Common myeloid progenitor, CD34-positive (primary cell): ENCODE results near the gene RASL10A.

Experiments
- CTCF ChIA-PET: fragments of 350-600 bp; sonication (Branson Sonifier 250); formaldehyde crosslinking; loops from one replicate; lab custom pipeline; 2021; ENCODE audit warnings: antibody characterized with exemption; lab: Charles Lee
- POLR2A ChIA-PET: fragments of 350-600 bp; sonication (Branson Sonifier 250); formaldehyde crosslinking; loops from one replicate; lab custom pipeline; 2021; ENCODE audit warnings: antibody characterized with exemption; lab: Charles Lee
- DNase-seq, 3 donors: peaks; one replicate each; pipeline versions ENCODE4 v3.0.0 to v3.0.0-alpha.2; 2013
- H3K27ac ChIP-seq, 2 experiments: 1 replicate in 1 of 2; 2 replicates in 1 of 2; pipeline ENCODE4 v1.7.0; 2013; ENCODE audit warnings: inconsistent platforms in 2 of 2, low read length in 2 of 2, mild to moderate bottlenecking in 2 of 2, low read depth in 1 of 2, moderate library complexity in 1 of 2; ENCODE audit not compliant: severe bottlenecking in 2 of 2, insufficient read depth in 1 of 2, poor library complexity in 1 of 2
- H3K27me3 ChIP-seq, 5 experiments: replicated peaks in 2 of 5; 1 replicate in 3 of 5; 2 replicates in 2 of 5; pipeline versions ENCODE4 v1.6.1 to v1.7.0; 2013; ENCODE audit warnings: low read length in 4 of 5, mild to moderate bottlenecking in 2 of 5, moderate library complexity in 2 of 5, inconsistent platforms in 1 of 5; ENCODE audit not compliant: insufficient read depth in 5 of 5, control insufficient read depth in 4 of 5
- H3K36me3 ChIP-seq, 4 experiments: 1 replicate in 2 of 4; 2 replicates in 2 of 4; pipeline versions ENCODE4 v1.6.1 to v1.7.0; 2013; ENCODE audit warnings: low read length in 3 of 4, control low read depth in 1 of 4, mild to moderate bottlenecking in 1 of 4; ENCODE audit not compliant: control insufficient read depth in 4 of 4, insufficient read depth in 4 of 4
- H3K4me1 ChIP-seq, 4 experiments: 1 replicate in 3 of 4; 2 replicates in 1 of 4; pipeline versions ENCODE4 v1.6.1 to v1.7.1; 2013; ENCODE audit warnings: low read length in 3 of 4, mild to moderate bottlenecking in 3 of 4, control low read depth in 1 of 4, inconsistent platforms in 1 of 4, moderate library complexity in 1 of 4; ENCODE audit not compliant: control insufficient read depth in 4 of 4, insufficient read depth in 4 of 4; ENCODE audit errors: control extremely low read depth in 1 of 4
- H3K4me3 ChIP-seq, 7 experiments: 1 replicate in 4 of 7; 2 replicates in 3 of 7; pipeline versions ENCODE4 v1.5.1 to v1.7.0; 2013; ENCODE audit warnings: mild to moderate bottlenecking in 7 of 7, low read length in 6 of 7, moderate library complexity in 6 of 7, inconsistent platforms in 2 of 7, low read depth in 2 of 7, control low read depth in 1 of 7; ENCODE audit not compliant: insufficient read depth in 4 of 7, control insufficient read depth in 1 of 7; ENCODE audit errors: extremely low read depth in 1 of 7
- H3K9me3 ChIP-seq, 5 experiments: 1 replicate in 4 of 5; 2 replicates in 1 of 5; pipeline versions ENCODE4 v1.6.1 to v1.7.1; 2013; ENCODE audit warnings: low read length in 4 of 5, mild to moderate bottlenecking in 2 of 5, inconsistent platforms in 1 of 5, low read depth in 1 of 5, moderate library complexity in 1 of 5; ENCODE audit not compliant: control insufficient read depth in 4 of 5, insufficient read depth in 2 of 5; ENCODE audit errors: control extremely low read depth in 1 of 5
- WGBS: methylation state at CpG from one replicate; pipeline ENCODE4 v1.1.5; 2013; ENCODE audit not compliant: insufficient coverage; 5-methylcytosine and 5-hydroxymethylcytosine counted together

Gene RASL10A

GRCh38 chr22:29314537-29315285 is 786 bp downstream of the RASL10A start:
- H3K4me3 ChIP-seq, result peak overlapping the region; percentile 23 to 67 (median 55)
- POLR2A ChIA-PET, result interaction anchor here (1.0 kb wide), 1 partner anchor 8 kb away, joined by 3 read pairs; the partner anchor contains the start of gene GAS2L1
- 2% methylated on average over 69 of the region's 69 CpGs for WGBS
- H3K27me3 ChIP-seq, result peaks cover 0 to 57% (median 24%) of the 10 kb centered on the region in 5 experiments
- no peaks in the 10 kb centered on the region for H3K36me3 ChIP-seq
- no peaks in the 10 kb centered on the region for H3K9me3 ChIP-seq
- H3K27ac ChIP-seq, result no peak overlapping the region
- CTCF ChIA-PET, result interaction anchor here (0.8 to 2.5 kb wide), 4 partner anchors 11 to 61 kb away, joined by 3 to 19 read pairs (median 6); no protein-coding TSS in a partner anchor
- DNase-seq, result peak in 1 of 3 donors; percentile 37
- peaks cover 0 to 54% (median 40%) of the 10 kb centered on the region in 4 experiments for H3K4me1 ChIP-seq

- Histone ChIP-seq H3K27me3 (peaks cover 0 to 57% (median 24%) of the 10 kb centered on the region in 5 experiments), H3K27ac (no peak overlapping the region), H3K9me3 (no peaks in the 10 kb centered on the region), H3K4me3 (peak overlapping the region in 1 of 7 experiments; percentile 67), H3K36me3 (no peaks in the 10 kb centered on the region), H3K4me1 (peaks cover 0 to 63% (median 49%) of the 10 kb centered on the region in 4 experiments)
- 23% methylated on average over 43 of the region's 51 CpGs for WGBS
- ChIA-PET CTCF (interaction anchor here (0.5 to 2.5 kb wide), 8 partner anchors 9 to 62 kb away, joined by 3 to 19 read pairs (median 4); no protein-coding TSS in a partner anchor), POLR2A (interaction anchor here (2.4 kb wide), 1 partner anchor 10 kb away, joined by 9 read pairs; no protein-coding TSS in a partner anchor)
- DNase-seq, result peak in 1 of 3 donors; percentile 29
Measured at GRCh38 chr22:29313576-29314466, 1.7 kb downstream of the RASL10A start.

- H3K4me3 ChIP-seq, result no peak overlapping the region
- no peak overlapping the region for H3K27ac ChIP-seq
- CTCF ChIA-PET, result interaction anchor here (1.0 to 2.5 kb wide), 6 partner anchors 10 to 51 kb away, joined by 3 to 19 read pairs (median 4); no protein-coding TSS in a partner anchor
- peak; percentile 56 to 81 (median 81) for DNase-seq
- H3K27me3 ChIP-seq, result peaks cover 0 to 57% (median 24%) of the 10 kb centered on the region in 5 experiments
- no peaks in the 10 kb centered on the region for H3K36me3 ChIP-seq
- peaks cover 0 to 69% (median 54%) of the 10 kb centered on the region in 4 experiments for H3K4me1 ChIP-seq
- POLR2A ChIA-PET, result interaction anchor here (2.4 kb wide), 1 partner anchor 10 kb away, joined by 9 read pairs; no protein-coding TSS in a partner anchor
- 15% methylated on average over 44 of the region's 44 CpGs for WGBS
- no peaks in the 10 kb centered on the region for H3K9me3 ChIP-seq
Measured at GRCh38 chr22:29313126-29313575, 2.3 kb downstream of the RASL10A start.

DNA sequence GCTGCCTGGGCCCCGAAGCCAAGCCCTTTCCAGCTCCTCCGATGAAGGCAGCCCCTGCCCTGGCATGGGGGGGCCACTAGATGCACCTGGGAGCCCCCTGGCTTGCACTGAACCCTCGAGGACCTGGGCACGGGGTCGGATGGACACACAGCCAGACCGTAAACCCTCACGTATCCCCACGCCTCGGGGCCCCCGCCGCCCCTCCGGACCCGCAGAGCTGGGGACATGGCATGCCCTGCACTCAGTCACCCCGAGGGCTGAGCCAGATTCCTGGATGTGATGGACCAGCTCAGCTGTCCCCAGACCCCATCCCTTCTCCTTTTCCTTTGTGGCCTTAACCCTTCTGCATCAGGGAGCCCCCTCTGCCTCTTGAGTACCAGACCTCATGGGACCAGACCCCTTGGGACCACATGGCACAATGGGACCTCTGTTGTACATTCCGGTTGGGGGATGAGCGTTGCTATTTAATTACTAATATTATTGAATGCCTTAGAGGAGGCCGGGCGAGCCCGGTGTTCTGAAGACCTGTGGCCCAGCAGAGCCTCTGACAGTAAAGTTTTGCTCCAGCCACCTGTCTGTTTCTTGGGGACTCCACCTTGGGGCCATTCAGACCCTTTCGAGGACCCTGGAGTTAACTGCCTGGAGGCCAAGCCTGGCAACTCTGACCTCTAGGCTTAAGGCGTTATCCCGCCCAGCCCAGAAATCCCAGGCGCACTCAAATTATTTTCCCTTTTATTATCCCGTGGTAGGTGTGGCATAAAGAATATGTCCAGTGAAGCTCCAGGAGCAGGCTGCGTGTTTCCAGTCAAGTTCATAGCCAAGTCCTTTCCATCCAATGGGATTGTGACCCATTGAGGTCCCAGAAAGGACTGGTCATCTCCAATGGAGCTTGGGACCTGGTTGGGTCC is 3.0 kb downstream of the RASL10A start:
- Histone ChIP-seq H3K27ac (no peak overlapping the region), H3K9me3 (no peaks in the 10 kb centered on the region), H3K27me3 (peaks cover 0 to 57% (median 24%) of the 10 kb centered on the region in 5 experiments), H3K4me3 (no peak overlapping the region), H3K36me3 (no peaks in the 10 kb centered on the region), H3K4me1 (peaks cover 0 to 70% (median 56%) of the 10 kb centered on the region in 4 experiments)
- POLR2A ChIA-PET, result interaction anchor here (1.2 to 2.4 kb wide), 2 partner anchors 9 to 12 kb away, joined by 4 to 9 read pairs; no protein-coding TSS in a partner anchor
- WGBS, result 95% methylated on average over 18 of the region's 25 CpGs
- no peak for DNase-seq
- CTCF ChIA-PET, result interaction anchor here (1.0 to 2.5 kb wide), 8 partner anchors 8 to 212 kb away, joined by 3 to 19 read pairs (median 3); no protein-coding TSS in a partner anchor

- Histone ChIP-seq H3K4me1 (peaks cover 0 to 76% (median 62%) of the 10 kb centered on the region in 4 experiments), H3K27me3 (peaks cover 0 to 54% (median 24%) of the 10 kb centered on the region in 5 experiments), H3K36me3 (no peaks in the 10 kb centered on the region), H3K4me3 (peak overlapping the region in 1 of 7 experiments; percentile 19), H3K9me3 (no peaks in the 10 kb centered on the region), H3K27ac (no peak overlapping the region)
- POLR2A ChIA-PET, result interaction anchor here (1.2 to 2.4 kb wide), 2 partner anchors 8 to 11 kb away, joined by 4 to 9 read pairs; no protein-coding TSS in a partner anchor
- no peak for DNase-seq
- CTCF ChIA-PET, result interaction anchor here (1.0 to 1.6 kb wide), 5 partner anchors 9 to 212 kb away, joined by 3 to 10 read pairs (median 3); no protein-coding TSS in a partner anchor
- 85% methylated on average over 46 of the region's 50 CpGs for WGBS
Measured at GRCh38 chr22:29311464-29312217, 3.9 kb downstream of the RASL10A start.
